RWPE1 (cell line): ENCODE data around the gene RHOJ.

Experiments used
- CTCF ChIA-PET: fragments of 350-600 bp; sonication (Branson Sonifier 250); formaldehyde crosslinking; extraction: SDS; loops from one replicate; lab custom pipeline; 2021; lab: Yijun Ruan, JAX
- POLR2A ChIA-PET: fragments of 400-600 bp; formaldehyde crosslinking; extraction: SDS; loops from one replicate; lab custom pipeline; 2020; ENCODE audit warnings: antibody characterized with exemption; ENCODE audit not compliant: low non-redundant PET; lab: Yijun Ruan, JAX
- DNase-seq: peaks from one replicate; pipeline ENCODE4 v3.0.0; 2012; ENCODE audit warnings: low spot score
- H3K27ac ChIP-seq: fragments of 450-650 bp; 2 replicates; pipeline ENCODE4 v1.5.1; 2017
- CTCF ChIP-seq: fragments of 450-650 bp; conservative IDR thresholded peaks from 2 replicates; pipeline ENCODE4 v1.5.1; 2017; ENCODE audit warnings: low read depth, mild to moderate bottlenecking

RHOJ gene

GRCh38 chr14:63266106-63266505, 61.9 kb downstream of the RHOJ start:
- ChIA-PET POLR2A (no interaction called here), CTCF (interaction anchor here (1.3 kb wide), 1 partner anchor 14 kb away, joined by 5 read pairs; no protein-coding TSS in a partner anchor)
- no peak overlapping the region for H3K27ac ChIP-seq

GRCh38 chr14:63267171-63267570, 62.9 kb downstream of the RHOJ start:
- H3K27ac ChIP-seq, result no peak overlapping the region
- no peak for DNase-seq
- ChIA-PET CTCF (interaction anchor here (0.6 kb wide), 1 partner anchor 12 kb away, joined by 3 read pairs; no protein-coding TSS in a partner anchor), POLR2A (no interaction called here)
- no peak for TF ChIP-seq CTCF

More at GRCh38 chr14:63266106-63266505, 61.9 kb downstream of the RHOJ start:
- no peak for DNase-seq
- no peak for TF ChIP-seq CTCF

GRCh38 chr14:63268771-63269170, 64.5 kb downstream of the RHOJ start:
- POLR2A ChIA-PET, result no interaction called here
- DNase-seq, result no peak
- TF ChIP-seq CTCF, result no peak
- CTCF ChIA-PET, result interaction anchor here (0.6 to 1.3 kb wide), 2 partner anchors 7 to 1090 kb away, joined by 3 read pairs; no protein-coding TSS in a partner anchor
- no peak overlapping the region for H3K27ac ChIP-seq

- POLR2A ChIA-PET, result no interaction called here
- no peak for DNase-seq
- CTCF ChIA-PET, result no interaction called here
- TF ChIP-seq CTCF, result no peak
- no peak overlapping the region for H3K27ac ChIP-seq
Measured at GRCh38 chr14:63269561-63270225, 65.5 kb downstream of the RHOJ start.

- no peak for TF ChIP-seq CTCF
- ChIA-PET CTCF (no interaction called here), POLR2A (no interaction called here)
- DNase-seq, result no peak
- no peak overlapping the region for H3K27ac ChIP-seq
Measured at GRCh38 chr14:63273129-63273528, 68.9 kb downstream of the RHOJ start.

- no peak overlapping the region for H3K27ac ChIP-seq
- no peak for TF ChIP-seq CTCF
- POLR2A ChIA-PET, result no interaction called here
- CTCF ChIA-PET, result interaction anchor here (0.7 kb wide), 1 partner anchor 232 kb away, joined by 3 read pairs; no protein-coding TSS in a partner anchor
- no peak for DNase-seq
Measured at GRCh38 chr14:63273717-63274655, 69.7 kb downstream of the RHOJ start.
